ENCODE measurements around the gene TBC1D22B.

TBC1D22B gene

GRCh38 chr6:37232430-37233017 lies 25.0 kb upstream of the TBC1D22B start:
- no peaks in the 10 kb centered on the region for H3K9me3 ChIP-seq (ENCODE audit: control insufficient read depth, insufficient read depth, low read length)
- H3K27me3 ChIP-seq (ENCODE audit: control insufficient read depth, low read length): peaks cover 10% of the 10 kb centered on the region; the same call in 1 of the 2 replicates
- no peak overlapping the region for H3K4me2 ChIP-seq (ENCODE audit: low read length)
- no peaks in the 10 kb centered on the region for H4K20me1 ChIP-seq (ENCODE audit: control insufficient read depth, insufficient read depth, low read depth, low read length)
- TF ChIP-seq CTCF (IDR thresholded peaks at IDR 0.05; ENCODE audit: low read depth, low read length, poor library complexity, severe bottlenecking) (no peak), EZH2phosphoT487 (IDR thresholded peaks at IDR 0.05; ENCODE audit: borderline replicate concordance, low read length) (no peak)
- H3K27ac ChIP-seq (ENCODE audit: low read depth, low read length): no peak overlapping the region
- H3K4me1 ChIP-seq (ENCODE audit: control insufficient read depth, low read length): no peaks in the 10 kb centered on the region
- no peaks in the 10 kb centered on the region for H3K79me2 ChIP-seq (ENCODE audit: control insufficient read depth, low read length)
- H3K9me2 ChIP-seq (replicated peaks; ENCODE audit: control insufficient read depth, low read length): no peaks in the 10 kb centered on the region
- no peaks in the 10 kb centered on the region for H3F3A ChIP-seq (ENCODE audit: control insufficient read depth, insufficient read depth)
- H3K4me3 ChIP-seq (ENCODE audit: low read length): no peak overlapping the region
- H3K36me3 ChIP-seq (ENCODE audit: control insufficient read depth, low read length): no peaks in the 10 kb centered on the region

GRCh38 chr6:37233541-37233940 lies 24.0 kb upstream of the TBC1D22B start:
- Histone ChIP-seq H3K4me3 (ENCODE audit: low read length) (no peak overlapping the region), H3K4me2 (ENCODE audit: low read length) (no peak overlapping the region), H3K27me3 (ENCODE audit: control insufficient read depth, low read length) (peaks cover 10% of the 10 kb centered on the region; the same call in 1 of the 2 replicates), H3K27ac (ENCODE audit: low read depth, low read length) (no peak overlapping the region), H3F3A (ENCODE audit: control insufficient read depth, insufficient read depth) (no peaks in the 10 kb centered on the region), H3K4me1 (ENCODE audit: control insufficient read depth, low read length) (no peaks in the 10 kb centered on the region), H4K20me1 (ENCODE audit: control insufficient read depth, insufficient read depth, low read depth, low read length) (no peaks in the 10 kb centered on the region), H3K36me3 (ENCODE audit: control insufficient read depth, low read length) (no peaks in the 10 kb centered on the region), H3K9me2 (replicated peaks; ENCODE audit: control insufficient read depth, low read length) (no peaks in the 10 kb centered on the region), H3K9me3 (ENCODE audit: control insufficient read depth, insufficient read depth, low read length) (no peaks in the 10 kb centered on the region), H3K79me2 (ENCODE audit: control insufficient read depth, low read length) (no peaks in the 10 kb centered on the region)
- TF ChIP-seq EZH2phosphoT487 (IDR thresholded peaks at IDR 0.05; ENCODE audit: borderline replicate concordance, low read length) (no peak), CTCF (IDR thresholded peaks at IDR 0.05; ENCODE audit: low read depth, low read length, poor library complexity, severe bottlenecking) (no peak)

- H3K9me2 ChIP-seq (replicated peaks; ENCODE audit: control insufficient read depth, low read length): no peaks in the 10 kb centered on the region
- TF ChIP-seq CTCF (IDR thresholded peaks at IDR 0.05; ENCODE audit: low read depth, low read length, poor library complexity, severe bottlenecking) (no peak), EZH2phosphoT487 (IDR thresholded peaks at IDR 0.05; ENCODE audit: borderline replicate concordance, low read length) (no peak)
- H3K27me3 ChIP-seq (ENCODE audit: control insufficient read depth, low read length): peaks cover 5% of the 10 kb centered on the region; the same call in 1 of the 2 replicates
- no peaks in the 10 kb centered on the region for H3K79me2 ChIP-seq (ENCODE audit: control insufficient read depth, low read length)
- H3F3A ChIP-seq (ENCODE audit: control insufficient read depth, insufficient read depth): peaks cover 3% of the 10 kb centered on the region; the same call in 1 of the 2 replicates
- H3K4me2 ChIP-seq (ENCODE audit: low read length): no peak overlapping the region
- no peaks in the 10 kb centered on the region for H3K36me3 ChIP-seq (ENCODE audit: control insufficient read depth, low read length)
- H3K27ac ChIP-seq (ENCODE audit: low read depth, low read length): no peak overlapping the region
- H3K4me1 ChIP-seq (ENCODE audit: control insufficient read depth, low read length): peaks cover 11% of the 10 kb centered on the region
- no peaks in the 10 kb centered on the region for H3K9me3 ChIP-seq (ENCODE audit: control insufficient read depth, insufficient read depth, low read length)
- no peaks in the 10 kb centered on the region for H4K20me1 ChIP-seq (ENCODE audit: control insufficient read depth, insufficient read depth, low read depth, low read length)
- H3K4me3 ChIP-seq (ENCODE audit: low read length): no peak overlapping the region
These were observed 20.7 kb upstream of the TBC1D22B start for GRCh38 chr6:37236921-37237320.

All from DOHH2 (cell line).